ENCODE results near the gene PRR12.

DNA sequence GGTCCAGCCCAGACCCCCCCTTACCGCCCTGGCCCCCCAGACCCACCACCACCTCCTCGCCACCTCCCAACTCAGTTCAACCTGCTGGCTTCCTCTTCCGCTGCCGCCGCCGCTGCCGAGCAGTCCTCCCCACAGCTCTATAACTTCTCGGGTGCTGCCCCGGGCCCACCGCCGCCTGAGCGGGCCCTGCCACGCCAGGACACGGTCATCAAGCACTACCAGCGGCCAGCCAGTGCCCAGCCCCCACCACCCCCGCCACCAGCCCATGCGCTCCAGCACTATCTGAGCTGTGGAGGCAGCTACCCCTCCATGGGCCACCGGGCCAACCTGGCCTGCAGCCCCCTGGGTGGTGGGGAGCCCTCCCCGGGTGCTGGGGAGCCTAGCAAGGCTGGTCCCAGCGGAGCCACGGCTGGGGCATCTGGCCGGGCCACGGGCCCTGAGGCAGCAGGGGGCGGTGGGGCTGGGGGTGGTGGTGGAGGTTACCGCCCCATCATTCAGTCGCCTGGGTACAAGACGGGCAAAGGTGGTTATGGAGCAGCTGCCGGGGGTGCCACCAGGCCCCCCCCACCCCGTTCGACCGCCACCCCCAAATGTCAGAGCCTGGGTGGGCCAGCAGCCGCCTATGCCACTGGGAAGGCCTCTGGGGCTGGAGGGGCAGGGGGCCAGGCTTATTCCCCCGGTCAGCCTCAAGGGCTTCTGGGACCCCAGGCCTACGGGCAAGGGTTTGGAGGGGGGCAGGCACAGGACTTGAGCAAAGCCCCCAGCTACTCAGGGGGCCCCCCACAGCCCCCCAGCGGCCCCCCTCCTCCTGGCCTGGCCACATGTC lies 4.2 kb downstream of the PRR12 start:
- TF ChIP-seq, protein P1, sequence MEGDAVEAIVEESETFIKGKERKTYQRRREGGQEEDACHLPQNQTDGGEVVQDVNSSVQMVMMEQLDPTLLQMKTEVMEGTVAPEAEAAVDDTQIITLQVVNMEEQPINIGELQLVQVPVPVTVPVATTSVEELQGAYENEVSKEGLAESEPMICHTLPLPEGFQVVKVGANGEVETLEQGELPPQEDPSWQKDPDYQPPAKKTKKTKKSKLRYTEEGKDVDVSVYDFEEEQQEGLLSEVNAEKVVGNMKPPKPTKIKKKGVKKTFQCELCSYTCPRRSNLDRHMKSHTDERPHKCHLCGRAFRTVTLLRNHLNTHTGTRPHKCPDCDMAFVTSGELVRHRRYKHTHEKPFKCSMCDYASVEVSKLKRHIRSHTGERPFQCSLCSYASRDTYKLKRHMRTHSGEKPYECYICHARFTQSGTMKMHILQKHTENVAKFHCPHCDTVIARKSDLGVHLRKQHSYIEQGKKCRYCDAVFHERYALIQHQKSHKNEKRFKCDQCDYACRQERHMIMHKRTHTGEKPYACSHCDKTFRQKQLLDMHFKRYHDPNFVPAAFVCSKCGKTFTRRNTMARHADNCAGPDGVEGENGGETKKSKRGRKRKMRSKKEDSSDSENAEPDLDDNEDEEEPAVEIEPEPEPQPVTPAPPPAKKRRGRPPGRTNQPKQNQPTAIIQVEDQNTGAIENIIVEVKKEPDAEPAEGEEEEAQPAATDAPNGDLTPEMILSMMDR (IDR thresholded peaks at IDR 0.05; ENCODE audit: extremely low read depth in 1 of 2, insufficient read depth in 1 of 2, low read depth in 1 of 2, low read length in 2 of 2): no peak
- TF ChIP-seq POLR2A (IDR thresholded peaks at IDR 0.05; ENCODE audit: low read depth, low read length) (no peak), EZH2 (IDR thresholded peaks at IDR 0.05; ENCODE audit: borderline replicate concordance, low read depth, low read length, severe bottlenecking) (no peak), POLR2AphosphoS5 (IDR thresholded peaks at IDR 0.05; ENCODE audit: insufficient read depth, low read depth, low read length) (no peak), GATA2 (IDR thresholded peaks at IDR 0.05; ENCODE audit: insufficient read depth, insufficient read length, low read depth, low read length) (no peak), MYC (IDR thresholded peaks at IDR 0.05; ENCODE audit: low read depth, low read length) (no peak), FOS (IDR thresholded peaks at IDR 0.05; ENCODE audit: borderline replicate concordance, insufficient read depth, low read length) (no peak)
- TF ChIP-seq, protein P2, sequence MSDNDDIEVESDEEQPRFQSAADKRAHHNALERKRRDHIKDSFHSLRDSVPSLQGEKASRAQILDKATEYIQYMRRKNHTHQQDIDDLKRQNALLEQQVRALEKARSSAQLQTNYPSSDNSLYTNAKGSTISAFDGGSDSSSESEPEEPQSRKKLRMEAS (IDR thresholded peaks at IDR 0.05; ENCODE audit: insufficient read depth, insufficient read length): no peak
